ENCODE measurements around the gene MRGPRG.
A peak's percentile ranks its signal among the peaks of the same experiment; 100 is the strongest.
"Not testable (repeated sequence)": the region's sequence is repeated elsewhere in the genome, so short reads cannot be mapped to it uniquely, and the experiment has no call there.

MRGPRG gene

DNA sequence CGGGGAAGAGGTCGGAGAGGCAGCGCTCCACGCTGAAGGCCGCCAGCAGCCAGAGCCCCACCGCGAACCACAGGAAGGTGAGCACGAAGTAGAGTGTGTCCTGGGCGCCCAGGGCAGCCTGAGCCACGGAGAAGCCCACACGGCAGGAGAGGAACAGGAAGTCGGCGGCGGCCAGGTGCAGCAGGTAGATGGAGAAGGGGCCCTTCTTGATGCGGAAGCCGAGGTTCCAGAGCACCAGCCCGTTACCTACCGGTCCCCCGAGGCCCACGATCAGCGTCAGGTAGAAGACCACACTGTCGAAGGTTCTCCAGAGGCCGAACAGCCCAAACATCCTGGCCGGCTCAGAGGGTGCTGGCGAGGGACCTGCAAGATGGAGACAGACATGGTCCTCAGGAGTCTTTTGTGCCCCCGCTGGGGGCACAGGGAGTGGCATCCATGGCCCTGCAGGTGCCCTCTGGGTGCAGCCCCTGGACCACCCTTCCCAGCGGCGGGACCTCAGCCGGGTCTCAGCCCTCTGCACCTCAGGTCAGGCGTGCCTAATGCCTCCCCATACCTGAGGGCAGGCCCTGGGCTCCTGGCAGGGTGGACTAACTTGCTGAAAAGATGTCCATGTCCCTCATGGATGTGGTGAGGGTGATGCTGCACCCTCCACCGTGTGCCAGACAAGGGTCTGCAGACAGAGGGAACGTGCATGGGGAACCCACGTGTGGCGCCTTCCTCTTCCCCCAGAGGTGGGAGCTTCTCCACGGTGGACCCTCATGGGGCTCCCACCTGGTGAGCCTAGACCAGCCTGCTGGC, at the start of gene MRGPRG:
MRGPRG (minus strand) TSS at position 331 of the 798 bp plus-strand sequence; CDS start at position 331, 0 bp downstream.
- DNase-seq, result peak; percentile 31

DNA sequence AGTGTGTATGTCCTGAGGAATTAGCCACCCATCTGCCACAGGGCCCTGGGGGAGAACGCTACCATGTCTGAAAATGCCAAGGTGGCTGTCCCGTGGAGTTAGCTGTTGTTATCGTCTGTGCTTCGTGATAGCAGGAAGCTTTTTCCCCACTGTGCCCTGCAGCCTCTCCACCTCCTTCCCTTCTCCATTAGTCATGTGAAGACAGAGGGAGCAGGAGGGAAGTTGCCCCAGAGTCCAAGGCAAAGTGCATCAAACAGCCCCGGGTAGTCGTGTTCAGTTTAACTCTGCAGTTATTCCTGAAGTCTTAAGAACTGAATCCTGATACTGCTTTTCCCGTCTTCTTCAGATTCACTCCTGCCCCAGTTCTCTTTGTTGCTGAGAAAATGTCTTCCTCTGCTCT, 43.9 kb upstream of the MRGPRG start:
- not testable (repeated sequence) for DNase-seq

GRCh38 chr11:3261831-3262230, 43.2 kb upstream of the MRGPRG start:
- not testable (repeated sequence) for DNase-seq

GRCh38 chr11:3257509-3257908, 38.9 kb upstream of the MRGPRG start:
- not testable (repeated sequence) for DNase-seq

DNA sequence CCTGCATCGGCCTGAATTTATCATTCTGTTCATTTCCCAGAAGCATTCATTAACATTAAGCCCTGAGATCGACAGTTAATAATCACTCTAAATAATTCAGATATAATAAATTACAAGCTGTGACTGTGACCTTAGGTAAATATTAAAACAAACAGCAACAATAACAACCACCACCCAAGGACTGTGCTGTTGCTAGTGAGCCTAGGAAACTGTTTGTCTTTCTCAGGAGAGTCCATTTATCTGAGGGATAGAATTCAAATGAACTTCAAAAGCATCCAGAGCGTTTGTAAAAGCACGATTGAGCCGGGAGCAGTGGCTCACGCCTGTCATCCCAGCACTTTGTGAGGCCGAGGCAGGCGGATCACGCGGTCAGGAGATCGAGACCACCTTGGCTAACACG, 36.6 kb upstream of the MRGPRG start:
- not testable (repeated sequence) for DNase-seq

- not testable (repeated sequence) for DNase-seq
These were observed 36.2 kb upstream of the MRGPRG start for GRCh38 chr11:3254773-3255172.

- no peak for DNase-seq
These were observed 26.5 kb upstream of the MRGPRG start for GRCh38 chr11:3245071-3245470.

- no peak for DNase-seq
These were observed 25.3 kb upstream of the MRGPRG start for GRCh38 chr11:3243880-3244279.

GRCh38 chr11:3237119-3237518, 18.5 kb upstream of the MRGPRG start:
- DNase-seq, result no peak

DNA sequence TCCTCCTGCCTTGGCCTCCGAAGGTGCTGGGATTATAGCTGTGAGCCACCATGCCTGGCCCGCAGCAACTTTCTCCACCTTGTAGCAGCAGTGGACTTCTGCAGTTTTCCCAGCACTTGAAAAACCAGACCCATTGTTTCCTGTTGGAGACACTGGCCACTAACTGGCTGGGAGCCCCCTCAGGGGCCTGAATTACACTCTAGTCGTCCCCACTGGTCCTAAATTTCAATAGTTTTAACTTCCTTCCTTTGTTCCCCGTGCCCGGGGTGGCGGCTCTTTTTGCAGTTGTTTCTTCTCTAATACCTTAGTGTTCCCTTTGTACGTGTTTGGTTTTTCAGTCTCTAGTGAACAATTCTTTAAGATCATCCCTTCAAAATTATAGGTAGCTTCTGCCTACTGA, 16.2 kb upstream of the MRGPRG start:
- no peak for DNase-seq

- no peak for DNase-seq
These were observed 14.3 kb upstream of the MRGPRG start for GRCh38 chr11:3232956-3233355.

DNA sequence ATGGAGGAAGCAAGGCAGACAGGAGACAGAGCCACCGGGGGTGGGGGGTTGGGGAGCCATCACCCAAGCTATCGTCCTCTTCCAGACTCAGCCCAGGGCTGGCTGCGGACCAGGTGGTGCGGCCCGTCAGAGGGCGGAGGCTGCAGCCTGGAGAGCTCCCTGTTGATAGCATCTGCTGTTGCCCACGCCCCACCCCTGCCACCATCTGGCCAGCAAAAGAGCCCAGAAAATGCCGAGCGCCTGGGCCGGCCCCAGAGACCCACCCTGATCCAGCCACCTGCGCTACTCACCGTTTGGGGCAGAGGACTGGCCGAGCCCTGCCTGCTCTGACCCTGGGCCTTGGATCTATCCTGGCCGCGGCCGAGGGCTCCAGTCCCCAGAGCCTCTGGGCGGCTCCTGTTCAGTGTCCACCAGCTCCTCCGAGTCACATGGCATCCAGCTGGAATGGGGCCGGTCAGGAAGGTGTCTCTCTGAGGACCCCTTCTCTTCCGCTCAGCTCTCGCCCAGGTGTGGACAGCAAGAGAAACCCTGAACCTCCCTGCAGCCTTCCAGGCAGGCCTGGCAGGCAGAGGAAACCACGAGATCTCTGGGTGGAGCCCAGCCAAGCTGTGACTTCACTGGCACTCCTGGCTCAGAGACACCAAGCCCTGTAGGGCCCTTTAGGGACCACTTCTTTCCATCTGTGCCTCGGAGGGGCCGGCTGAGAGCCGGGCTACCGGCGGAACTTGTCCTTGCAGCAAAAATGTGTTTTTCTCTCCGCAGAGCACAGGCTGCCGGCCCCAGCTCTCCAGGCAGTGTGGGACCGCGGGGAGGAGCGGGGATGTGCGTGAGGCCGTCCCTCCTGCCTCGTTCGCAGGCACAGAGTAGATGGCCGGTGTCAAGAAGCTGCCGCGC, 13.5 kb upstream of the MRGPRG start, which contains the start of gene MRGPRE:
MRGPRE (minus strand) TSS at position 567 of the 894 bp plus-strand sequence. CDS start 3,618 bp downstream, outside the sequence.
- DNase-seq, result peak; percentile 46

GRCh38 chr11:3231550-3231850, 12.9 kb upstream of the MRGPRG start:
- no peak for DNase-seq

DNA sequence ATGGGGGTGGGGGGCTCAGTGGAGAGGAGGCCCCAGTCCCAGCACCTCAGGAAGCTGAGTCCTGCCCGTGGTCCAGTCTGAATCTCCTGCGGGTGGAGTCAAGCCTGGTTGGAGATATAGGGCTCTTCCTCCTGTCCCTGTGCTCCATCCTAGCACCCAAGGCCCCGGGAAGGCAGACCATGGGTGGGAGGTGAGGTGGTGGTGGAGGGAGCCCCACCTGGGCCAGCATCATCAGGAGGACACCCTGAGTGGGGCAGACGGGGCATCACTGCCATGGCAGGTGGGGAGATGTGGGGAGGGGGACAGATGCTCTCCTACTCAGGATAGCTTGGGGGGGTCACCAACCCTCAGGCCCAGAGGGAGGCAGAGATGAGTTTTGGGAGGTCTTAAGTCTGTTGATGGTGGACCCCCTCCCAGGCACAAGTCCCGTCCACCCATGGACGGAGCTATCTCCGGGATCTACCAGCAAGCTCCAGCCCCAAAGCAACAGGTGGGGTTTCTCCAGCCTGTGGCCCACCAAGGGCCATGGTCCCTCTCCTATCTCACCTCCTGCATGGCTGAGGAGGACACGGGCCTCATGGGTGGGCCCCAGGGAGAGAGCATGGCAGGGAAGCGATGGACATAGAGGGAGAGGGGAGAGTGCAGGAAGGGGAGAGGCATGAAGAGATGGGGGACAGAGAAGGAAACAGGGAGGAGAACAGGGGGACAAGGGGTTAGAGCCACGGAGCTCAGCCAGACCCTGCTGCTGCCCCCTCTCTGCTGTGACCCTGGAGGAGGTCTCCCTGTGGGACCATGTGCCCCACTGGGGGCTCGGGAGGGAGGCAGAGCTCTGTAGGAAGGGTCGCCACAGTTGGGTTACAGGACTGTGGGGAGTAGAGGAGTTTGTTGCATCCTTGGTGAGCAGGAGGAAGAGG, 12.3 kb upstream of the MRGPRG start:
- no peak for DNase-seq

DNA sequence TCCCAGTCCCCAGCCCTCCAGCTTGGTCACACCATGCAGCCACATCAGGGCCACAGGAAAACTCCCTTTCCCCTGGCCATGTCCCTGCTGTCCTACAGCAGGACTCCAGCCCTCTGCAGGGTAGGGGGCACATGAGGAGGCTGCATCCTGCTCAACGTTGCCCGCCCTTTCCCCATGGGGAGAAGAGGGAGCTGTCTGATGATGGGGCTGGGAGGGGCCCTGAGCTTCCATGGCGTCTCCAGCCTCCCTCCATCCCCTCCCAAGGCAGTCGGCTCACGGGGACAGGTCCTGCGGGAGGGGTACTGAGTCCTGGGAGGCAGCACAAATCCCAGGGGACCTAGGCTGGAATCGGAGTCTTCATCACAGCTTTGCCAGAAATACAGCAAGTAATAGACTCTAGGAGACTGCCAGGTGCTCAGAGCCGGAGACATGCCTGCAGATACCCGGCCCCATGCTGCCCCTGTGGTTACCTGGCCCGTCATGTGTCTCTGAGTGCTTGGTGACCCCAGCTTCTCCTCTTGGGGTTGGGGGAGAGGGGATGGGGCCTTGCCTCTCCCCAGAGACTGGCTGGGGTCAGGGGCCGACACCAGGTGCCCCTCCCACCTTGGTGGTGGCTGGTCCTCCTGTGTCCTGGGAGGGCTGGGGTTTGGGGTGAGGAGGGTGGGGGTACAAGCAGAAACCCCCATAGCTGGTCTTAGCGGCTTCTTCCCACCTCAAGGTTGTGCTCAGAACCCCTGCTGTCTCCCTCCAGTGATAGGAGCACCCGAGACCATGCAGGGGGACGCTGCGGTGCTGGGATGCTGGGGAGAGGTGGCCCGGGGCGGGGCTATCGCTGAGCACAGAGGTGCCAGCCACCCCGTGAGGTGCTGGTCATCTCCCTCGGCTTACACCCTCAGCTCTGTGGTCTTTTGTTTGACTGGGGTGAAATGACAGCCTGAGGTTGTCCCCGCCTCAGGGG, 11.3 kb upstream of the MRGPRG start:
- DNase-seq, result peak; percentile 35

- DNase-seq, result no peak
These were observed 9.8 kb upstream of the MRGPRG start for GRCh38 chr11:3228445-3228829.

DNA sequence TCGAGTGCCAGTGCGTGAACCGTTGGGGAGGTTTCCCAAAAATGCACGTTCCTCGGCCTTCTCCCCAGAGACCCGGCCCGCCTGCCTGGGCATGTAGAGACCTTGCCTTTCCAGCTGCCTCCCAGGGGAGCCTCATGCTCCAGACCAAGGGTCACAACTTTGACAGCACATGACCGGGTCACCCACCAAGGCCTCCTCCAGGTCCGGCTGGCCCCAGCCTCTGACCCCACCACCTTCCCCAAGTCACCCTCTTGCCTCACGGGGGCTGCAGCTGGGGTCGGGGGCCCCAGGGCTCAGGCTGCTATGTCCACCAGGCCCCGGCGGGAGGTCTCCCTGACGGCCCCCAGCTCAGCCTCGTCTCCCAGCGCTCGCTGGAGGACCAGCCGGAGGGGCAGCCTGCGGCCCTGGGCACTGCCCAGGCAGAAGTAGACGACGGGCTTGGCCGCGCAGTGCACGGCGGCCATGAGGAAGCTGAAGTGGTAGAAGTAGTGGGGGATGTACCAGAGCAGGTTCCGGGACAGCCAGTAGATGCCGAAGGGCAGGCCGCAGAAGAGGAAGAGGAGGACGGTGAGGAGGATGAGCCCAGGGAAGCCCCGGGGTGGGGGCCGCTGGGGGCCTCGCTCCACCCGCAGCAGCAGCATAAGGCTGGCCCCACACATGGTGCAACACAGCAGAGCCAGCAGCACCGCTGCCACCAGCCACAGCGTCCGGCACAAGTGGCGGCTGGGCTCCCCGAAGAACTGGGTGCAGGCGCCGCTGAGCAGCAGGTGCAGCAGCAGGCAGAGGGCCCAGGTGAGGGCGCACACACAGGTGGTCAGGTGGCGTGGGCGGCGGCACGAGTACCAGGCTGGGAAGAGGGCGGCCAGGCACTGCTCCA, 9.2 kb upstream of the MRGPRG start:
- DNase-seq, result peak; percentile 41

GRCh38 chr11:3226846-3227567, 8.4 kb upstream of the MRGPRG start:
- no peak for DNase-seq

DNA sequence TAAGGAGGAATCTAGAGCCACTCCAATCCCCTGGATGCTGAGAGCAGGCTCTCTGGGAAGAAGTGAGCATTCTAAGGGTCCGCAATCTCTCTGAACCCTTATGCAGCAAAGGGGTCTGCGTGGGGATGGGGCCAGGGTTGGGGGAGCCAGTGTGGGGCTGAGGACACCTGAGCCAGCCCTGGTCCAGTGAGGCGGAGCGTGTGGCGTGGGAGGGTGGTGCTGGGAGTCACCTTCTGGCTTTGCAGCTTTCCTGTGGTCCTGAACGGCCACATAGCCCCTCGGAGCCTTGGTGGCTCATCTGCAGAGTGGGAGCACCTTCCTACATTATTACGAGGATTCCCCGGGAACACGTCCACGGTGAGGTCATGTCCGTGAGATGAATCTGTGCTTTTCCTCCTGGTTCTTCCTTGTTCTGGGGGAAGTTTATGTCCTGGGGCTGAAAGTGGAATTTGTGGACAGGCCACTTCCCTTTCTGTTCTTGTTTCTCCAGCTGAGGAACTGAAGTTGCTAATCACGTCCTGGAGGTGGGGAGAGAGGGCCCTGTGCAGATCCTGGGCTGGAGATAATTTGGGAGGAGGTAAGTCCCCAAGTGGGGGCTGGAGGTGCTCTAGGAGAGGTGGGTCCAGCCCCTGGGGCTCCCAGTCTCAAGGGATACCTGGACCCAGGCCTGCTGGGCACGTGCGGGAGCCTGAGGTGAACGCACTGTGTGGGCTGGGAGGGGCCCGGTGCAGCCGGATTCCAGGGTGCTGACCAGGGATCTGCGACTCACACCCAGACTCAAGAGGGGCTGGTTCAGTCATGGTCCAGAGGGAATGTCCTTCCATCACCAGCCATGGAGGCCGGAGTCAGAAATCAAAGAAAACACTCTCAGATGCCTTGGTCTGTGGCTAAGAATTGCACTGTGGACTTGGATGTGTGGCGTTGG, 7.5 kb upstream of the MRGPRG start:
- no peak for DNase-seq

All from right forelimb (tissue), 1 donor.